Nephron (organoid): ENCODE measurements around the gene PCSK5.

Experiments
- H3K27ac Mint-ChIP-seq, 3 experiments: 2 replicates each; pipeline ENCODE4 v1.8.0; 2020; ENCODE audit warnings: mixed read lengths in 3 of 3, mild to moderate bottlenecking in 2 of 3, moderate library complexity in 1 of 3
- H3K27me3 Mint-ChIP-seq: 2 replicates; pipeline ENCODE4 v1.8.0; 2021; ENCODE audit warnings: low read depth, mild to moderate bottlenecking, moderate library complexity, mixed read lengths
- H3K36me3 Mint-ChIP-seq: 2 replicates; pipeline ENCODE4 v1.8.0; 2020; ENCODE audit warnings: low read depth, mixed read lengths
- H3K4me1 Mint-ChIP-seq: 2 replicates; pipeline ENCODE4 v1.8.0; 2020; ENCODE audit warnings: mixed read lengths
- H3K4me3 Mint-ChIP-seq, 3 experiments: 2 replicates each; pipeline ENCODE4 v1.8.0; 2020; ENCODE audit warnings: mild to moderate bottlenecking in 3 of 3, mixed read lengths in 3 of 3, moderate library complexity in 2 of 3
- H3K9me3 Mint-ChIP-seq: 2 replicates; pipeline ENCODE4 v1.8.0; 2020; ENCODE audit warnings: mixed read lengths
- CTCF ChIP-seq, 3 experiments: fragments of 200-600 bp; sonication (generic); IDR thresholded peaks; one replicate each; pipeline ENCODE4 v1.5.0; 2021; ENCODE audit warnings: antibody characterized with exemption in 3 of 3; ENCODE audit not compliant: unreplicated experiment in 3 of 3

Gene PCSK5

GRCh38 chr9:76143834-76144233 lies 253.4 kb downstream of the PCSK5 start:
- Mint-ChIP-seq H3K27ac (no peak overlapping the region), H3K27me3 (peaks cover 16% of the 10 kb centered on the region), H3K9me3 (no peaks in the 10 kb centered on the region), H3K4me3 (no peak overlapping the region), H3K4me1 (peaks cover under 1% of the 10 kb centered on the region), H3K36me3 (no peaks in the 10 kb centered on the region)
- TF ChIP-seq CTCF (IDR thresholded peaks at IDR 0.05; ENCODE audit: unreplicated experiment in 3 of 3), result no peak

- Mint-ChIP-seq H3K9me3 (no peaks in the 10 kb centered on the region), H3K4me1 (peaks cover 32% of the 10 kb centered on the region), H3K4me3 (no peak overlapping the region), H3K36me3 (no peaks in the 10 kb centered on the region), H3K27ac (no peak overlapping the region), H3K27me3 (peaks cover 12% of the 10 kb centered on the region)
- no peak for TF ChIP-seq CTCF (IDR thresholded peaks at IDR 0.05; ENCODE audit: unreplicated experiment in 3 of 3)
Observed at GRCh38 chr9:76150013-76150412, 259.5 kb downstream of the PCSK5 start.

GRCh38 chr9:76151267-76151666 lies 260.8 kb downstream of the PCSK5 start:
- Mint-ChIP-seq H3K4me3 (no peak overlapping the region), H3K27me3 (peaks cover 12% of the 10 kb centered on the region), H3K9me3 (no peaks in the 10 kb centered on the region), H3K36me3 (no peaks in the 10 kb centered on the region), H3K27ac (no peak overlapping the region), H3K4me1 (peaks cover 32% of the 10 kb centered on the region)
- no peak for TF ChIP-seq CTCF (IDR thresholded peaks at IDR 0.05; ENCODE audit: unreplicated experiment in 3 of 3)

GRCh38 chr9:76153339-76153738 lies 262.9 kb downstream of the PCSK5 start:
- TF ChIP-seq CTCF (IDR thresholded peaks at IDR 0.05; ENCODE audit: unreplicated experiment in 3 of 3), result no peak
- peaks cover 12% of the 10 kb centered on the region for H3K27me3 Mint-ChIP-seq
- no peak overlapping the region for H3K27ac Mint-ChIP-seq
- H3K36me3 Mint-ChIP-seq, result peaks cover 10% of the 10 kb centered on the region
- H3K9me3 Mint-ChIP-seq, result no peaks in the 10 kb centered on the region
- peaks cover 32% of the 10 kb centered on the region for H3K4me1 Mint-ChIP-seq
- H3K4me3 Mint-ChIP-seq, result no peak overlapping the region

GRCh38 chr9:76153902-76154629 lies 263.6 kb downstream of the PCSK5 start:
- TF ChIP-seq CTCF (IDR thresholded peaks at IDR 0.05; ENCODE audit: unreplicated experiment in 3 of 3), result no peak
- H3K9me3 Mint-ChIP-seq, result no peaks in the 10 kb centered on the region
- H3K27me3 Mint-ChIP-seq, result peaks cover 12% of the 10 kb centered on the region
- H3K4me1 Mint-ChIP-seq, result peaks cover 32% of the 10 kb centered on the region
- H3K4me3 Mint-ChIP-seq, result no peak overlapping the region
- H3K27ac Mint-ChIP-seq, result no peak overlapping the region
- peaks cover 15% of the 10 kb centered on the region for H3K36me3 Mint-ChIP-seq

- Mint-ChIP-seq H3K27ac (no peak overlapping the region), H3K9me3 (no peaks in the 10 kb centered on the region), H3K4me1 (peaks cover 33% of the 10 kb centered on the region), H3K36me3 (peaks cover 26% of the 10 kb centered on the region), H3K27me3 (peaks cover 9% of the 10 kb centered on the region), H3K4me3 (no peak overlapping the region)
- no peak for TF ChIP-seq CTCF (IDR thresholded peaks at IDR 0.05; ENCODE audit: unreplicated experiment in 3 of 3)
Observed at GRCh38 chr9:76155361-76155760, 264.9 kb downstream of the PCSK5 start.
